ENCODE data around the gene NLRP4. TPM values are rescaled to one million over a fixed set of nuclear protein-coding genes. Genes with fewer than 3 reads are reported as not detected.

NLRP4 gene
- total RNA-seq, 1 donor from 2014 or later: not detected

GRCh38 chr19:55832676-55833075 lies 3.7 kb upstream of the NLRP4 start:
- no peak for TF ChIP-seq CTCF (IDR thresholded peaks at IDR 0.05)
- H3K27me3 ChIP-seq: no peaks in the 10 kb centered on the region
- intact Hi-C loops (cut with DNase I): no loop called here
- H3K27ac ChIP-seq: no peak overlapping the region
- H3K36me3 ChIP-seq: no peaks in the 10 kb centered on the region
- no peaks in the 10 kb centered on the region for H3K4me1 ChIP-seq
- ATAC-seq: no peak
- no peak for DNase-seq
- no peaks in the 10 kb centered on the region for H3K9me3 ChIP-seq
- H3K4me3 ChIP-seq: no peak overlapping the region

GRCh38 chr19:55838251-55838650 lies 1.9 kb downstream of the NLRP4 start:
- Histone ChIP-seq H3K36me3 (no peaks in the 10 kb centered on the region), H3K4me1 (no peaks in the 10 kb centered on the region), H3K9me3 (no peaks in the 10 kb centered on the region), H3K27ac (no peak overlapping the region), H3K27me3 (peaks cover 4% of the 10 kb centered on the region), H3K4me3 (no peak overlapping the region)
- intact Hi-C loops (cut with DNase I): no loop called here
- TF ChIP-seq CTCF (IDR thresholded peaks at IDR 0.05): no peak
- DNase-seq (no peak), ATAC-seq (no peak)

- no peak overlapping the region for H3K4me3 ChIP-seq
- ATAC-seq: no peak
- H3K36me3 ChIP-seq: no peaks in the 10 kb centered on the region
- no peak for DNase-seq
- TF ChIP-seq CTCF (IDR thresholded peaks at IDR 0.05): no peak
- H3K9me3 ChIP-seq: no peaks in the 10 kb centered on the region
- no peaks in the 10 kb centered on the region for H3K4me1 ChIP-seq
- intact Hi-C loops (cut with DNase I): no loop called here
- H3K27me3 ChIP-seq: peaks cover 4% of the 10 kb centered on the region
- no peak overlapping the region for H3K27ac ChIP-seq
Measured at GRCh38 chr19:55838906-55839305, 2.6 kb downstream of the NLRP4 start.

GRCh38 chr19:55855160-55855559 lies 18.8 kb downstream of the NLRP4 start:
- H3K27ac ChIP-seq: no peak overlapping the region
- no peak for DNase-seq
- no peaks in the 10 kb centered on the region for H3K27me3 ChIP-seq
- no peak for ATAC-seq
- intact Hi-C loops (cut with DNase I): no loop called here
- H3K36me3 ChIP-seq: no peaks in the 10 kb centered on the region
- no peaks in the 10 kb centered on the region for H3K4me1 ChIP-seq
- no peaks in the 10 kb centered on the region for H3K9me3 ChIP-seq
- H3K4me3 ChIP-seq: no peak overlapping the region
- TF ChIP-seq CTCF (IDR thresholded peaks at IDR 0.05): no peak

- DNase-seq: no peak
Measured at GRCh38 chr19:55857149-55857548, 20.8 kb downstream of the NLRP4 start.

More at GRCh38 chr19:55857149-55857548, 20.8 kb downstream of the NLRP4 start:
- no peak overlapping the region for H3K27ac ChIP-seq
- ATAC-seq: no peak
- H3K9me3 ChIP-seq: no peaks in the 10 kb centered on the region
- no peaks in the 10 kb centered on the region for H3K4me1 ChIP-seq
- intact Hi-C loops (cut with DNase I): no loop called here
- TF ChIP-seq CTCF (IDR thresholded peaks at IDR 0.05): no peak
- no peaks in the 10 kb centered on the region for H3K27me3 ChIP-seq
- H3K4me3 ChIP-seq: no peak overlapping the region
- H3K36me3 ChIP-seq: no peaks in the 10 kb centered on the region
